Fibroblast of lung (primary cell): ENCODE data around the gene ZP4.

Source experiments
- EZH2 ChIP-seq: IDR thresholded peaks from 2 replicates; pipeline ENCODE4 v1.5.1; 2012; ENCODE audit warnings: low read length, control low read depth, mild to moderate bottlenecking; ENCODE audit errors: missing control alignments
- TF ChIP-seq, protein P1 (sequence below), 2 donors: IDR thresholded peaks in 1 of 2; conservative IDR thresholded peaks in 1 of 2; 1 replicate in 1 of 2; 2 replicates in 1 of 2; pipeline ENCODE4 v1.5.1; 2011 to 2012; ENCODE audit warnings: low read length in 2 of 2, control low read depth in 1 of 2, inconsistent platforms in 1 of 2, low read depth in 1 of 2, mild to moderate bottlenecking in 1 of 2

DNA sequence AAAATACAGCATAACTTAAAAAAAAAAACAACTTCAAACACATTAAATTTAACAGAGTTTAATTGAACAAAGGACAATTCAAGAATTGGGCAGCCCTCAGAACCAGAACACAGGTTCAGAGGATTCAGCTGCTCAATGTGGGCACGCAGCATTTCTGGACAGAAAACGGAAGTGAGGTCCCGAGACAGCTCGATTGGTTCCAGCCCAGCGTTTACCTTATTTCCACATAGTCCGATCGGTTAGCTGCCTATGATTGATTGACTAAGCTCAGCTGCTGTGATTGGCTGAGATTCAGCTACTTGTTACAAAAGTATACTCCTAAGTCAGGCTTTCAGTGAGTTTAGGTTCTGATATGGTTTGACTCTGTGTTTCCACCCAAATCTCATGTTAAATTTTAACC is 33.3 kb downstream of the ZP4 start:
- TF ChIP-seq, protein P1, sequence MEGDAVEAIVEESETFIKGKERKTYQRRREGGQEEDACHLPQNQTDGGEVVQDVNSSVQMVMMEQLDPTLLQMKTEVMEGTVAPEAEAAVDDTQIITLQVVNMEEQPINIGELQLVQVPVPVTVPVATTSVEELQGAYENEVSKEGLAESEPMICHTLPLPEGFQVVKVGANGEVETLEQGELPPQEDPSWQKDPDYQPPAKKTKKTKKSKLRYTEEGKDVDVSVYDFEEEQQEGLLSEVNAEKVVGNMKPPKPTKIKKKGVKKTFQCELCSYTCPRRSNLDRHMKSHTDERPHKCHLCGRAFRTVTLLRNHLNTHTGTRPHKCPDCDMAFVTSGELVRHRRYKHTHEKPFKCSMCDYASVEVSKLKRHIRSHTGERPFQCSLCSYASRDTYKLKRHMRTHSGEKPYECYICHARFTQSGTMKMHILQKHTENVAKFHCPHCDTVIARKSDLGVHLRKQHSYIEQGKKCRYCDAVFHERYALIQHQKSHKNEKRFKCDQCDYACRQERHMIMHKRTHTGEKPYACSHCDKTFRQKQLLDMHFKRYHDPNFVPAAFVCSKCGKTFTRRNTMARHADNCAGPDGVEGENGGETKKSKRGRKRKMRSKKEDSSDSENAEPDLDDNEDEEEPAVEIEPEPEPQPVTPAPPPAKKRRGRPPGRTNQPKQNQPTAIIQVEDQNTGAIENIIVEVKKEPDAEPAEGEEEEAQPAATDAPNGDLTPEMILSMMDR (conservative IDR thresholded peaks at IDR 0.05 in 1 of 2, IDR thresholded peaks at IDR 0.05 in 1 of 2; ENCODE audit: low read depth in 1 of 2, low read length in 2 of 2) = no peak
- no peak for TF ChIP-seq EZH2
